Stimulated activated naive CD8-positive, alpha-beta T cell treated with anti-CD3 and anti-CD28 coated beads, Interleukin-15, amount 100 ng/mL, for 72 hours (primary cell): Measurements from ENCODE around the gene SLCO4A1.
A peak's percentile ranks its signal among the peaks of the same experiment; 100 is the strongest.

ENCODE experiments used
- ATAC-seq: fragments of 150-1000 bp; cut with Tn5 transposase; 2 replicates; pipeline ENCODE4 v1.10.0; 2021; ENCODE audit warnings: mild to moderate bottlenecking, moderate library complexity
- DNase-seq, 2 donors: peaks; one replicate each; pipeline ENCODE4 v3.0.0; 2021 to 2022
- H3K27ac Mint-ChIP-seq, 2 donors: one replicate each; pipeline ENCODE4 v1.8.0; 2022; ENCODE audit warnings: mild to moderate bottlenecking in 2 of 2, mixed read lengths in 2 of 2, moderate library complexity in 2 of 2
- H3K27me3 Mint-ChIP-seq: one replicate; pipeline ENCODE4 v1.8.0; 2022; ENCODE audit warnings: mixed read lengths
- H3K4me1 Mint-ChIP-seq: one replicate; pipeline ENCODE4 v1.8.0; 2022; ENCODE audit warnings: mild to moderate bottlenecking, mixed read lengths
- H3K4me3 Mint-ChIP-seq, 2 donors: one replicate each; pipeline ENCODE4 v1.8.0; 2022; ENCODE audit warnings: mild to moderate bottlenecking in 2 of 2, mixed read lengths in 2 of 2, moderate library complexity in 1 of 2
- H3K9me3 Mint-ChIP-seq, 2 donors: one replicate each; pipeline ENCODE4 v1.8.0; 2022; ENCODE audit warnings: mixed read lengths in 2 of 2

SLCO4A1 gene, protein sequence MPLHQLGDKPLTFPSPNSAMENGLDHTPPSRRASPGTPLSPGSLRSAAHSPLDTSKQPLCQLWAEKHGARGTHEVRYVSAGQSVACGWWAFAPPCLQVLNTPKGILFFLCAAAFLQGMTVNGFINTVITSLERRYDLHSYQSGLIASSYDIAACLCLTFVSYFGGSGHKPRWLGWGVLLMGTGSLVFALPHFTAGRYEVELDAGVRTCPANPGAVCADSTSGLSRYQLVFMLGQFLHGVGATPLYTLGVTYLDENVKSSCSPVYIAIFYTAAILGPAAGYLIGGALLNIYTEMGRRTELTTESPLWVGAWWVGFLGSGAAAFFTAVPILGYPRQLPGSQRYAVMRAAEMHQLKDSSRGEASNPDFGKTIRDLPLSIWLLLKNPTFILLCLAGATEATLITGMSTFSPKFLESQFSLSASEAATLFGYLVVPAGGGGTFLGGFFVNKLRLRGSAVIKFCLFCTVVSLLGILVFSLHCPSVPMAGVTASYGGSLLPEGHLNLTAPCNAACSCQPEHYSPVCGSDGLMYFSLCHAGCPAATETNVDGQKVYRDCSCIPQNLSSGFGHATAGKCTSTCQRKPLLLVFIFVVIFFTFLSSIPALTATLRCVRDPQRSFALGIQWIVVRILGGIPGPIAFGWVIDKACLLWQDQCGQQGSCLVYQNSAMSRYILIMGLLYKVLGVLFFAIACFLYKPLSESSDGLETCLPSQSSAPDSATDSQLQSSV

DNA sequence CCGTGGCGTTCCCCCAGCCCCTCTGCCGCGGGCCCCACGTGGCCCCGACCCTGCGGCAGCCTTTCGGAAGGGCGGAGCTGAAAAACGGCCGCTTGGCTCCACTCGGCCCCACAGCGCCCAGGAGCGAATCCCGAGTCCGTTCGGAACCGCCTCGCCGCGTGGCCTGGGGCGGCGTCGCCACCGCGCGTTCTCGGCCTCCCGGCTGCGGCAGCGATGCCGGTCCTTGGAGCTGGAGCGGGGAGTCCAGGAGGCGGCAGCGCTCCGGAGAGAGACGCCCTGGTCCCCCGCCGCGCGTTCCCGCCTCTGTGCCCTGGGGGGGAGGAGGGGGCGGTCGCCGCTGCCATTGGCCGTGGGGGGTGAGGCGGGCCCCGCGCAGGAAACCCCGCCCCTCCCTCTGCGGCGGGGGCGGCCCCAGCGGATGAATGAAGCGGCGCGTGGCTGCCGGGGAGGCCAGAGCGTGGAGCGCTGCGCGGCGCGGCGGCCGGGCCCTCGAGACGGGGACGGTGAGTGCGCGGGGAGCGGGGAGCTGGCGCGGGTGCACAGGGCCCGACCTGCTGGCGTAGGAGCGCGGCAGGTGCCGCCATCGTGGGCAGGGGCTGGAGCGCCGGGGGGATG is at the start of gene SLCO4A1:
Gene SLCO4A1, plus strand, starts transcription at position 453 of the 615 bp plus-strand sequence. CDS start 13,952 bp downstream, outside the sequence.
- Mint-ChIP-seq H3K9me3 (no peaks in the 10 kb centered on the region), H3K27me3 (peaks cover 30% of the 10 kb centered on the region), H3K4me3 (peak within 1 kb of the TSS; percentile 89 to 90), H3K4me1 (peaks cover 54% of the 10 kb centered on the region), H3K27ac (peak within 1 kb of the TSS; percentile 76 to 92)
- DNase-seq (peak; percentile 89 to 90), ATAC-seq (peak; percentile 90)

DNA sequence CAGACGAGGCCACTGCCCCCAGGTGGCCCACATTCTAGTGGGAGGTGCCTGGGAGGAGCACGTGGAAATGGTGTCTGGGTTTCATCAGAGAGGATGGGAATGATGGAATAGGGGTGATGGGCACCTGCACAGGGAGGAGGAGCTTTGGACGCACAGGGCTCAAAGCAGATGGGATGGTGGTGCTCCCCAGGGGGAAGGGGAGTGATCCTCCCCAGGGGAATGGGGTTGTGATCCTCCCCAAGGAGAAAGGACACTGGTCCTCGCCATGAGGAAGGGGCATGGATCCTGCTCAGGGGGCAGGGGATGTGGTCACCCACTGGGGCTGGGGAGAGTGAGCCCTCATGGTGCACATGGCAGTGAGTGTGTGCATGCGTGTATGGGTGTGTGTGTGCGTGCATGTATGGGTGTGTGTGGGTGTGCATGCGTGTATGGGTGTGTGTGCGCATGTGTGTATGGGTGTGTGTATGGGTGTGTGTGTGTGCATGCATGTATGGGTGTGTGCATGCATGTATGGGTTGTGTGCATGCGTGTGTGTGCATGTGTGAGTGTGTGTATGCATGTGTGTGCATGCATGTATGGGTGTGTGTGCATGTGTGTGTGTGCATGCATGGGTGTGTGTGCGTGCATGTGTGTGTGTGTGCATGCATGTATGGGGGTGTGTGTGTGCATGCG is 49.7 kb upstream of the SLCO4A1 start:
- Mint-ChIP-seq H3K4me1 (no peaks in the 10 kb centered on the region), H3K9me3 (no peaks in the 10 kb centered on the region), H3K4me3 (no peak overlapping the region), H3K27me3 (peaks cover 45% of the 10 kb centered on the region), H3K27ac (no peak overlapping the region)
- DNase-seq (no peak), ATAC-seq (no peak)

DNA sequence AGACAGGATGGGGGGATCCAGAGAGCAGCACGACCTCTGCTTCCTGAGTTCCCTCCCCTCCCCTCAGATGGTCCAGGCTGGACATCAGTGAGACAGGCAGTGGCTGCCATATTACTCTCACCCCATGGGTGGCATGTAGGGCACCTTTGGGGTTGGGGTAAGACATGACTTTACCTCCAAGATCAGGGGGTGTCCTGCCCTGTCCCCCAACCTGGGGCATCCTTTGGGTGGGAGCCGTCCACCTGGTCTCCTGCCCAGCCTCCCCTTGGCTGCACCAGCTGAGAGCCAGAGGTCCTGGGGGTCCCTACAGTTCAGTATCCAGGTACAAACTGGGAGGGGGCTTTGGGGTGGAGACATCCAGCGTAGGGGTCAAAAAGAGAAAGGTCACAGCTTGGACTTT is 48.7 kb upstream of the SLCO4A1 start:
- ATAC-seq (no peak), DNase-seq (no peak)
- Mint-ChIP-seq H3K27ac (no peak overlapping the region), H3K4me3 (no peak overlapping the region), H3K27me3 (peaks cover 53% of the 10 kb centered on the region), H3K4me1 (no peaks in the 10 kb centered on the region), H3K9me3 (no peaks in the 10 kb centered on the region)

DNA sequence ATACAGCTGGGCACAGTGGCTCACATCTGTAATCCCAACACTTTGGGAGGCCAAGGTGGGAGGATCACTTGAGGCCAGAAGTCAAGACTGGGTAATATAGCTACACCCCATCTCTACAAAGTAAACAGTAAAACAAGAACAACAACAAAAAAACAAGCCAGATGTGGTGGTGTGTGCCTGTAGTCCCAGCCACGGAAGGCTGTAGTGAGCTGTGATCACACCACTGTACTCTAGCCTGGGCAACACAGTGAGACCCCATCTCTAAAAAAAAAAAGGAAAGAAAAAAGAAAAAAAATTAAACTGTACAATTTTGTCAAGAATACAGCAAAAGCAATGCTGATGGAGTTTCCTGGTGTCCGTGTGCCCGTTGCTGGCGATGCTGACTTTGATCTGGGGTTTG is 47.2 kb upstream of the SLCO4A1 start:
- Mint-ChIP-seq H3K4me3 (no peak overlapping the region), H3K9me3 (no peaks in the 10 kb centered on the region)

DNA sequence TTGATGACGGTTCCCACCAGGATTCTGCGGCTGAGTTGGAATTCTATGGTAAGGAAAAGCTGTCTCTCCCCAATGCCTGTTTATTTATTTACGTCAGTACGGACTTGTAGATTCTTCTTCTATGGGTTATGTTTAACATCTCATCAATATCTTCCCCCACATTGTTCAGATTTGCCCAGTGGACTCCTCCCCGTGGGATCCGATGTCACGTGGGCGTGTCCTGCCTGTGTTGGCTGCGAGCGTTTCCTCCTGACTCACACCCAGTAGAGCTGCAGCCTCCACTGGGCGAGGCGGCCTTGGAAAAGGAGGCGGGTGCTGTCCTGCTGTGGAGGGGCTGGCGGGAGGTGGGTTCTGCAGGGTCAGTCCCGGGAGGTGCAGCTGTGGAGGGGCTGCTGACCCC is 46.8 kb upstream of the SLCO4A1 start:
- no peaks in the 10 kb centered on the region for H3K4me1 Mint-ChIP-seq
- no peak for ATAC-seq
- H3K27me3 Mint-ChIP-seq = peaks cover 72% of the 10 kb centered on the region
- H3K9me3 Mint-ChIP-seq = no peaks in the 10 kb centered on the region
- H3K4me3 Mint-ChIP-seq = no peak overlapping the region
- no peak overlapping the region for H3K27ac Mint-ChIP-seq
- DNase-seq = no peak

More for the DNA sequence above, 47.2 kb upstream of the SLCO4A1 start:
- H3K27me3 Mint-ChIP-seq = peaks cover 68% of the 10 kb centered on the region
- no peak overlapping the region for H3K27ac Mint-ChIP-seq
- DNase-seq (no peak), ATAC-seq (no peak)
- H3K4me1 Mint-ChIP-seq = no peaks in the 10 kb centered on the region

DNA sequence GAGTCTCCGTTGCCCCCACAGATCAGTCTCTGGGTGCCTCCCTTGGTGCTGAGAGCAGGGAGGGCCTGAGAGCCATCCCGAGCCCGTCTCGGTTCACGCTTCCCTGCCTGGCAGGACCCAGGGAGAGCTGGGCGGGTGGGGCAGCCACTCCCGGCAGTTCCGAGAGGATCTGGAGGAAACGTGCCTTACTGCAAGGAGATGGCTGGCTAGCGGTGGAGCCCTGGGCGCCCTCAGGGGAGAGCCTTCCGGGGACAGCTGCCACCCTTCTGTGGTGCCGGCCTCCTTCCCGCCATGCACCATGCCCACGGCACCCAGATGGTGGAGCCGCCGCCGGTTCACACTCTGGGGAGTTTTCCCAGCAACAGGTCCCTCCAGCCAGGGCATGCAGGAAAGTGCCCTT is 45.8 kb upstream of the SLCO4A1 start:
- DNase-seq (no peak), ATAC-seq (no peak)
- peaks cover 72% of the 10 kb centered on the region for H3K27me3 Mint-ChIP-seq
- H3K4me3 Mint-ChIP-seq = no peak overlapping the region
- H3K27ac Mint-ChIP-seq = no peak overlapping the region
- H3K9me3 Mint-ChIP-seq = no peaks in the 10 kb centered on the region
- peaks cover 5% of the 10 kb centered on the region for H3K4me1 Mint-ChIP-seq

DNA sequence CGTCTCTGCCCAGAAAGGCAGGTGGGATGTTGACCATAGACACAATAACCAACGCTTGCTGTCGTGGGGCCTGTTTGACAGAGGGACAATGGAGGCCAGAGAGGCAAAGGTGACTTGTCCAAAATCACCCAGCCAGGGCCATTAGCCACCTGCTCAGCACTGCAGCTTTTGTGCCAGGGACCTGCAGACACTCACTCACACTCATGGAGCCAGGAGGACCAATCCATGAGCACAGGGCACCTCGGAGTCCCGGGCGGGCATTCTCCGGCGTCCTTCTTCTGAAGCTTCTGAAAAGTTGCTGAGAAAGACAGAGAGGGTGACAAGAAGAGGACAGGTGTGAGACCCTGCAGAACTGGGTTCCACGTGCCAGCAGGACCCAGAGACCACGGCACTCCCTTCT is 45.4 kb upstream of the SLCO4A1 start:
- Mint-ChIP-seq H3K9me3 (no peaks in the 10 kb centered on the region), H3K4me3 (no peak overlapping the region), H3K4me1 (peaks cover 7% of the 10 kb centered on the region), H3K27ac (no peak overlapping the region), H3K27me3 (peaks cover 75% of the 10 kb centered on the region)
- DNase-seq = no peak
- no peak for ATAC-seq

DNA sequence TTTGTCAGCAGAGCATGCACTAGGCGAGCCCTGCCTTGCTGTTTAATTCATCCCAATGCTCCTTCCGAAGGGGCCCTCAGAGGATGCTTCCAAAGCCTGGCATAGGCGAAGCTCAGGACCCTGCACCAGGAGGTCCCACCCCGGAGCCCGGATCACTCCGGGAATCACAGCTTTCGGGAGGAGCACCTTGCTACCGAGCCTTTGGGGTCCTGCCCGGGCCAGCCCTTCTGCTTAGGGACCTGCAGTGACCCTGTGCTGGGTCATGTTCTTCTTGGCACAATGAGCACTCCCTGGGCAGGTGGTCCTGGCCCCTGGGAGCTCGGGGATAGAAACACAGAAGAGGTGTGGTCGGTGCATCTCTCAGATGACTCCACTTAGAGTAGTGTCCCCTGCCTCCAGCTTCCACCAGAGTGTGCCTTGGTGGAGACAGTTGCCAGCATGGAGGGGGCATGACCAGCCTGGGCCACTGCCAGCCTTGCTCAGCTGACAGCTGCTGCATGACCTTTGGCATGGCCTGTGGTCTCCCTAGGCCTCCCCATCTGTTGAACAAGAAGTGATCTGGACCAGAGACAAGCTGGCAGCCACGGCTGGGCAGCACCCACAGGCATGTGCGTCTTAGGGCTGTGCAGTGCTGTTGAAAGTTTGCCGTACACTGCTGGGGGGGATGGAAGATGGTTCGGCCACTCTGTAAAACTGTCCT is 44.7 kb upstream of the SLCO4A1 start:
- no peak for ATAC-seq
- Mint-ChIP-seq H3K9me3 (no peaks in the 10 kb centered on the region), H3K27me3 (peaks cover 81% of the 10 kb centered on the region), H3K4me1 (peaks cover 13% of the 10 kb centered on the region), H3K4me3 (no peak overlapping the region), H3K27ac (no peak overlapping the region)
- no peak for DNase-seq

DNA sequence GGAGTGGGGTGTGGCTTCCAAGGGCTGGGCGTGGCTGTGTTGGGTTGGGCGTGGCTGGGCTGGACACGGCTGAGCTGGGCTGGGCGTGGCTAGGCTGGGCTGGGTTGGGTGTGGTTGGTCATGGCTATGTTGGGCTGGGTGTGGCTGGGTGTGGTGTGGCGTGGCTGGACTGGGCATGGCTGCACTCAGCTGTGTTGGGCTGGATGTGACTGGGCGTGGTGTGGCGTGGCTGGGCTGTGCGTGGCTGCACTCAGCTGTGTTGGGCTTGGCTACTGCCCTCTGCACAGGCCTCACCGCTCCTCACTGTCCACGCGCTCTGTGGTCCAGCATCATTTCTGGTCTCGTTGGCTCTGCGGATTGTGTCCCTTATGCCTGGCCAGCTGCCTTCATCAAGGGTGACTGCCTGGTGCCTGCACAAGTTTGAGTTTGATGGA is 43.5 kb upstream of the SLCO4A1 start:
- H3K9me3 Mint-ChIP-seq = no peaks in the 10 kb centered on the region
- DNase-seq = no peak

DNA sequence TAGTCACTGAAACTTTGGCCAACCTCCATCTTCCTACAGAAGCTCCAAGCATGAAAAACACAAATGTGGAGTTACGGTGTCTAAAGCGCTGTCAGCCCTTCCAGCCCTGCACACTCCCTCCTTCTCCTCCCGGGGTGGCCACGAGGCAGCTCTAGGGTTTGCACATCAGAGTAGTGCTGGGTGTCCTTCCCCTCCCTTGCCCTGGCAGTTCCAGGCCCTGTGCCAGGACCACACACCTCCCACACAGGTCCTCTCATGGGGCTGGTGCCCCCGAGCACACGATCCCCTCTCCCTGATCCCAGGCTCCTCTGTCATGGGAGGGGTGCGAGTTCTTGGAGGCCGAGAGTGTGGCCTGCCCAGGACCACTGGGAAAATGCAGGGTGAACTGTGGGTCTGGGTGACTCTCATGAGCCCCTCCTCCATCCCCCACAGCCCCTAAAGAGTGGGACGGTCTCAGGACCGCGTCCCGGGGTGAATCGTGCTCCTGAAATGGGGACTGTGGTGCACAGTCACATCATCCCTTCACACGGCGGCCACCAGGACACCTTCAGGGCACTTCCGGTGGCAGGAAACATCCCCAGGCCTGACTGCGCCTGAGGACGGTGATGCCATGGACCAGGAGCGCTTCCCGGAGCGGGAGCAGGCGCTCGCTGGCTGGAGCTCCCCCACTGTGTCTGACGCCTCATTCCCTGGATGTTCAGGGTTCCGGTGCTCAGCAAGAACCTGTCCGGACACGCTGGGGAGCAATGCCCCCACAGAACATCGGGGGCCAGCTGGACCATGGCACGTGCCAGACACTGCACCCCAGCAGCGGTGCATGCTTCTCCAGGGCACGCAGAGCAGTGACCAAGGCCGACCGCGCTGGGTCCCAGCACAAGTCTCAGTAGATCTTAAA is 42.8 kb upstream of the SLCO4A1 start:
- ATAC-seq = no peak
- Mint-ChIP-seq H3K4me3 (no peak overlapping the region), H3K27me3 (peaks cover 86% of the 10 kb centered on the region), H3K27ac (no peak overlapping the region), H3K4me1 (peaks cover 32% of the 10 kb centered on the region), H3K9me3 (no peaks in the 10 kb centered on the region)
- DNase-seq = no peak

More for the DNA sequence above, 43.5 kb upstream of the SLCO4A1 start:
- no peak overlapping the region for H3K27ac Mint-ChIP-seq
- peaks cover 88% of the 10 kb centered on the region for H3K27me3 Mint-ChIP-seq
- peaks cover 26% of the 10 kb centered on the region for H3K4me1 Mint-ChIP-seq
- no peak for ATAC-seq
- no peak overlapping the region for H3K4me3 Mint-ChIP-seq

DNA sequence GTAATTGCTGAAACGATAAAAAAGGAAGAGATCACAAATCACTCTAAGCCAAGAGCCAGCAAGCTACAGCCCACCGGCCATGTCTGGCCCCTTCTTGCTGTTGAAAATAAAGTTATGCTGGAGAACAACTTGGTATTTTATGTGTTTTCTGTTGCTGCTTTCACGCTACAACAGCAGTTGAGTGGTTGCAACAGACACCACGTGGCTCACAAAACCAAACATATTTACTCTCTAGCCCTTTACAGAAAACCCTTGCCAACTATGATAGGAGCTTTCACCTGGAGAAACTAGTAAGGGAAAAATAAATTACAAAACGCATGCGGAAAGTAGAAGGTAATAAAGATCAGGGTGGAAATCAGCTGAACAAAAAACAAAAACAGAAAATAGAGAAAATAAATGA is 41.1 kb upstream of the SLCO4A1 start:
- Mint-ChIP-seq H3K4me1 (peaks cover 46% of the 10 kb centered on the region), H3K27me3 (peaks cover 79% of the 10 kb centered on the region), H3K27ac (peak overlapping the region in 1 of 2 donors; percentile 6), H3K4me3 (no peak overlapping the region), H3K9me3 (no peaks in the 10 kb centered on the region)
- ATAC-seq (no peak), DNase-seq (no peak)

DNA sequence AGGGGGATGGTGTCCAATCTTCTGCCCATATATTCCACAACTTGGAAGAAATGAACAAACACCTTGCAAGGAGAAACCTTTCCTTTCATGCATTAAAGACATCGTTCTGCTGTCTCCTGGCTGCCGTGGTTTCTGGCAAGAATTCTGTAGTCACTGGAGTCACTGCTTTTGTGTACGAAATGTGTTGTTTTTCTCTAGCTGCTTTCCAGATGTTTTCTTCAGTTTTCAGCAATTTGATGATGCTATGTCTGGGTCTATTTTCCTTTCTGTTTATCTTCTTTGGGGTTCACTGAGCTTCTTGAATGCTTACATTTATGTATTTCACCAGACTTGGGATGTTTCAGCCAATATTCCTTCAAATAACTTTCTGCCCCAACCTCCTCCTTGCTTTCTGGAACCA is 40.6 kb upstream of the SLCO4A1 start:
- Mint-ChIP-seq H3K27me3 (peaks cover 79% of the 10 kb centered on the region), H3K27ac (no peak overlapping the region), H3K9me3 (no peaks in the 10 kb centered on the region), H3K4me1 (peaks cover 46% of the 10 kb centered on the region), H3K4me3 (peak overlapping the region in 1 of 2 donors; percentile 85)
- DNase-seq (no peak), ATAC-seq (no peak)

DNA sequence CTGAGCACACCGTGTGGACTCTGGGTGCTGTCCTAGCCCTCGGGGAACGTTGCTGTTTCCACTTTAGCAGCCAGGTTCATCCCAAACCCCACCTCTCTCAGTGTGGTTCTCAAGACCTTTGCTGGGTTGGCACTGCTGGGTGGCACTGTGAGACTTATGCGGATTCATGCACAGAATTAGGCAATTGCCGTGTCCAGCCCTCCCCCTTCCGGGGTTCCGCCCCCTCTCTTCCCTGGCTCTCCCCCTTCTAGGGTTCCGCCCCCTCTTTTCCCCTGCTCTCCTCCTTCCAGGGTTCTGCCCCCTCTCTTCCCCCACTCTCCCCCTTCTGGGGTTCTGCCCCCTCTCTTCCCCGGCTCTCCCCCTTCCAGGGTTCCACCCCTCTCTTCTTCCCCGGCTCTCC is 39.8 kb upstream of the SLCO4A1 start:
- Mint-ChIP-seq H3K9me3 (no peaks in the 10 kb centered on the region), H3K4me3 (peak overlapping the region; percentile 85 to 99), H3K4me1 (peaks cover 46% of the 10 kb centered on the region), H3K27me3 (peaks cover 78% of the 10 kb centered on the region), H3K27ac (peak overlapping the region; percentile 94 to 99)
- peak; percentile 14 for ATAC-seq
- DNase-seq = peak in 1 of 2 donors; percentile 64
